DND-41 (cell line): ENCODE measurements around the gene RIPK4.

ENCODE experiments used
- CTCF ChIP-seq: IDR thresholded peaks from 2 replicates; pipeline ENCODE4 v1.5.1; 2012; ENCODE audit warnings: borderline replicate concordance, low read length, moderate library complexity, mild to moderate bottlenecking; ENCODE audit not compliant: poor library complexity, severe bottlenecking; ENCODE audit errors: extremely low read depth
- EZH2 ChIP-seq: IDR thresholded peaks from 3 replicates; pipeline ENCODE4 v1.6.1; 2012; ENCODE audit warnings: borderline replicate concordance, low read depth, mild to moderate bottlenecking, moderate library complexity, low read length, inconsistent platforms; ENCODE audit not compliant: severe bottlenecking

GRCh38 chr21:41771625-41771945 lies 4.7 kb upstream of the RIPK4 start:
- no peak for TF ChIP-seq CTCF
- TF ChIP-seq EZH2, result no peak
